NCI-H2081 (cell line): ENCODE measurements around the gene CHKB.

ENCODE experiments used
- DNase-seq, 2 experiments: peaks; one replicate each; lab custom pipeline; 2025; lab: John Stamatoyannopoulos, UW

Gene CHKB

DNA sequence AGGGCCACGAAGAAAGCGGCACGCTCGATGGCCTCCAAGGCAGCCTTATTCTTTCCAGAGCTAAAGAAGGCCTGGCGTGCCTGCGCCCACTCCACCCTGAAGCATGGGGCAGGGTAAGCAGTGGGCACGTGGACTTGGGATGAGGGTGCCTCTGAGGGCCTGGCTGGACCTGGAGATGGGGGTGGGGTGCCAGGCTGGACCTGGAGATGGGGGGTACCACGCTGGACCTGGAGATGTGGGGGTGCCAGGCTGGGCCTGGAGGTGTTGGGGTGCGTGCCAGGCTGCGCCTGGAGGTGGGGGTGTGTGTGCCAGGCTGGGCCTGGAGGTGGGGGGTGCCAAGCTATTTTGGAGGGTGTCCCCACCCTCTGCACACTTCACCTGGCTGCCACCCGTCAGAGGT lies 9.7 kb downstream of the CHKB start:
- no peak for DNase-seq

DNA sequence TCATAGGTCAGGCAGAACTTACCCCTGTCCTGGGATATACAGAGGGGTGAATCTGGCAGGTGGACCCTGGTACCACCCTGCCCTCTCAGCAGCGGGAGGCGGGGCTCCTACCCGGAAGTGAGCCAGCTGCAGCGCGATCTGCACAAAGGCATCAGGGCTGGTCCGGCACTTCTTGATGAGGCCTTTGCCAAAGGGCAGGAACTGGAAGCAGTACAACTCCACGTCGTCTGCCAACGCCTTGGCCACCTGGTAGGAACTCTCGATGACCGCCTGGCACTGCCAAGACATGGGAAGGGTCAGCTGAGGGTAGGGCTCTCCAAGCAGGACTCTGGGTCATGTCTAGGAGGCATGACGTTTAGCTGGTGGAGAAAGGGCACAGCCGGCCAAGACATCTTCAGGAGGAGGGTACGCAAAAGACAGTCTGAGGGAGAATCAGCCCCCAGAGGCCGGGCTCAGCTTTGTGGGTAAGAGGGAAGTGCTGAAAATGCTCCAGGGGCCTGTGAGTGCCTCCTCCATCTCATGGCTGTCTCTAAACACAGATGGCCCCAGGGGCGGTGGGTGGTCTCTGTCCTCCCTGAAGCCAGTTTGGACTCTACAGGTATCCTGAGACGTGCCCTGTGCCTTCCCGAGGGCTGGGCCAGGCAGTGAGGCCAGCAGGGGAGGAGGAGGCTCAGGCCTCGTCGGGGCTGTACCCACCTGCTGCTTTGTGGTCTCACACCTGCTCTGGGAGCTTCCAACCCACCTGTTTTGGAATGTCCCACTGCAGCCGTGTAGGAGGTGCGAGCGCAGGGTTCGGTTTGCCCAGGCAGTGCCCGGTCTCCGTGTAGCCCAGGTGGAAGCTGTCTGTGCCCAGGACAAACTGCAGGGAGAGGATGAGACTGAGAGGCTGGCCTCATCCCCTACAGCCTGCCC lies 11.1 kb downstream of the CHKB start:
- DNase-seq, result no peak

DNA sequence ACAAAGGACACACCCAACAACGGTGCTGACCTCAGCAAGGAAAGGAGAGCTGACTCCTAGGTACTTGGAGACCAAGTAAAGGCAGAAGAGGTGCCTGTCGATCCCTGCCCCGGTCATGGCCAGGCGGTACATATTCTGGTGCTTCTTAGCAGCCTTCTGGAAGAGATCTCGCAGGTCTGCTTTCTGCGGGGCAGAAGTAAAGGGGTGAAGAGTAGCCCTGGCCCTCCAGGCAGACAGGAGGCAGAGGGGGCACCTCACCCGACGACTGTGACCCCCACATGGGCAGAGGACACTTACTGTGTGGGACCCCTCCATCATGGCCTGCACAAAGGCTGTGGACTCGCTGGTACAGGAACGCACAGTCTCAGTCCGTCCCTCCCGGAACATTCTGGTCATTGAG lies 11.8 kb downstream of the CHKB start:
- DNase-seq, result no peak

DNA sequence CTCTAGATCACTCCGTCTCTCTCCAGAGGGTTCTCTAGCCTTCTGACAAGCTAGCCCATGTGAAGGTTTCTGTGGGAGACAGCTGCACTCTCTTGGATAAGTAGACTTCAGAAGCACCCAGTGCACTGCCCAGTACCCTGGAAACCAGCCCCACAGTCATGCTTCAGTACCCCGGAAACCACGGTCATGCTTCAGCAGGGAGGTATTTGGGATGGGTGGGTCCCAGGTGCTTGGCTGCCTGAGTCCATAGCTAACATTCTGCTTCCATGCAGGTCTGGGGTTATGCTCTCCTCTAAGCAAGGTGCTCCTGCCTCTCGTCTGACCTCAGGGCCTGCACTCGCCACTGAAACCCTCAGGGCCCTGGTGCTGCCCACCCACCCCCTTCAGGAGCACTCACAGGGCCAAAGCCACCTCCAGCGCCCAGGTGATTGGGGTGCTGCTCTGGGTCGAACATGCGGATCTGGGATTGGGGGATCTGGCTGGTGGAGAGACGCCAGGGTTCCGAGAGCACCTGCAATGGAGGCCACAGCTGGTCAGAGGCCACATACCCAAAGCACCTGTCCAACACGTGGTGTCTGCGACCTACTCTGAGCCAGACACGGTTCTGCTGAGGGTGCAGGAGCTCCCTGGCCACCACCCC lies 12.6 kb downstream of the CHKB start:
- DNase-seq, result no peak

DNA sequence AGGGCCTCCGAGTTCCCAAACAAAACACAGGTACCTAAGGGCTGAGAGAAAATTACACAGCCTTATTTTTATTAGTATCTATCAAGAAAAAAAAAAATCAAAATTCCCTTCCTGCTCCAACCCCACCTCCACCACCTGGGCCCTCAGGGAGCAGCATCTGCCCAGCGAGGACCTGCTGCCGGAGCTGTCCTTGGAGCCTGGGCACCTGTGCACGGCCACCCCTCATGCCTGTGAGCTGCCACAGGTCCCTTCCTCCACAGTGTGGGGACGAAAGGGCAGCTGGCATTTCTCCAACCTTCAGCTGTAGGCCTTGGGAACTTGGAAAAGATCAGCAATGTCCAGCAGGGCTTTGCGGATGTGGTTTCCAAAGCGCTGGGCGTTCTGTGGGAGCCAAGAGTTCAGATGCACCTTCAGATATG lies 13.6 kb downstream of the CHKB start:
- no peak for DNase-seq

DNA sequence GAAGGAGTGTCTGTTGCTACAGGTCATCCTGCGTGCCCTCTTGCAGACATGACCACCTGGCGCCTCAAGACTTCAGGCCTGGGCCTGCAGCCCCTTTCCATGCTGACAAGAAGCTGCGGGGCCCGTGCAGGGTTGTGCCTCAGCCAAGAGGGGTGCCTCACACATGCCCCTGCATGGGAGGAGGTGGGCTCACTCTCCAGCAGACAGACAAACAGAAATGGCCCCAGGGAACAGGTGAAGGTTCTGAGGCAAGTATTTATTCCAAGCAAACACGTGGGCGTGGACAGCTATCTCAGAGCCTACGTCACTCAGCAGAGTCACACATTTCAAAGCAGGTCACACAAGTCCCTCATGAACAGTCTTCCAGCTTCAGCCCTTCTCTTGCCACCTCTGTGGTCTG lies 14.0 kb downstream of the CHKB start:
- DNase-seq, result no peak

DNA sequence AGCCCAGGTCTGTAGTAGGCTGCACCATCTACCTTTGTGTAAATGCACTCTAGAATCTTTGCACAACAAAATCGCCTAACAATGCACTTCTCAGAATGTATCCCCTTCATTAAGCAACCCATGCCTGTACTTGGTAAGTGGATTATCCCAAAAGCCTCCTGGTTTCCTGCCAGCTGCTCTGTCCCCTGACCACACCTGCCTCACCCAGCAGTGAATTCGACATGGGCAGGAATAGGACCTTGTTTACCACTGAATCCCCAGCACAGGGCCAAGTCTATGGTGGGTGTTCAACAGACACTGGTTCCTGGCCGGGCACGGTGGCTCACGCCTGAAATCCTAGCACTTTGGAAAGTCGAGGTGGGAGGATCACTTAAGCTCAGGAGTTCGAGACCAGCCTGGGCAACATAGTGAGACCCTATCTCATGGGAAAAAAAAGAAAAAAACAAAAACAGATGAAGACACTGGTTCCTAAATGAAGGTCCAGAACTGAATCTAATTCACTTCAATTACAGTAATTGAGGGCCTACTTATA lies 14.9 kb downstream of the CHKB start:
- no peak for DNase-seq

DNA sequence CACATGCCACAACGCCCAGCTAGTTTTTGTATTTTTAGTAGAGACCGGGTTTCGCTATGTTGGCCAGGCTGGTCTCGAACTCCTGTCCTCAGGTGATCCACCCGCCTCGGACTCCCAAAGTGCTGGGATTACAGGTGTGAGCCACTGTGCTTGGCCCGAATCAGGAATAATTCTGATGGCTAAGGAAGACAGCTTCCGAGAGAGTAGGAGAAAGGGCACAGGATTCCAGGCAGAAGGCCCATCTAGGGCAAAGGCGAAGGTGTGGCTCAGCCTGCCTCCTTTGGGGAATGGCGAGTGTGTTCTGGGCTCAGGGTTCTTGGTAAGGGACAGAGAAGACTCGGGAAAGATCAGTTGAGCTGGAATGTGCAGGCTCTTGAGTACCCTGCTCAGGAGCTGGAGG lies 18.4 kb downstream of the CHKB start:
- no peak for DNase-seq

DNA sequence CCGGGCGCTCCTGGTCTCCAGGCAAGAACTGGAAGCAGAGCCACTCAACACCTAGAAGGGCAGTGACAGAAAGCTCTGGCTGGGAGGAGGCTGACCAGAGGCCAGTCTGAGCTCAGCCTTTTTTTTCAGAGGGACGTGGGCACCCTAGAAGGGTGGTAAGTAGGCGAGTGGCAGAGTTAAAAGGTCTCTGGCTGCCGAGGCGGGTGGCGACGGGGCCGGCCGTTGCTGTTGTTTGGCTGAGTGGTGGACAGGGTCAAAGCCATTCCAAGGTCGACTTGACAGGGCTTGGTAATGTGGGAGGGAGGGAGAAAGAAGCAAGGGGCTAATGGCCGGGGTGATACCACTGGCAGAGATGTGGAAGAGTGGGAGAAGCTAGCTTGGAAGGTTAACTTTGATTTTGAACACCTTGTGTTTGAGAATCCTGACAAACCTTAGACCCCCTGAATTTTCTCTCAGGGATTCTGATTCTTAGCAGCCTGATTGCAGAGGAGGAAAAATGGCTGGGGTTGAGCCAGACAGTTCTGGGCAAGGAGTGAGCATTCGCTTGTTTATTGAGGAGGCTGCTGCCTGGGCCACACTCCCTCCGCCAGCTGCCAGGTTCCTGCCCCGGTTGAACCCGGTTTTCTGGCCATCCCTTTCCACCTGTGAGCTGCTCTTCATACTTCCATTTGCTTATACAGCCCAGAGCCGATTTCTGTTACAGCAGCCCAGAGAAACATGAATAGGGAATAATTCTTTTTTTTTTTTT lies 19.1 kb downstream of the CHKB start:
- DNase-seq, result no peak

DNA sequence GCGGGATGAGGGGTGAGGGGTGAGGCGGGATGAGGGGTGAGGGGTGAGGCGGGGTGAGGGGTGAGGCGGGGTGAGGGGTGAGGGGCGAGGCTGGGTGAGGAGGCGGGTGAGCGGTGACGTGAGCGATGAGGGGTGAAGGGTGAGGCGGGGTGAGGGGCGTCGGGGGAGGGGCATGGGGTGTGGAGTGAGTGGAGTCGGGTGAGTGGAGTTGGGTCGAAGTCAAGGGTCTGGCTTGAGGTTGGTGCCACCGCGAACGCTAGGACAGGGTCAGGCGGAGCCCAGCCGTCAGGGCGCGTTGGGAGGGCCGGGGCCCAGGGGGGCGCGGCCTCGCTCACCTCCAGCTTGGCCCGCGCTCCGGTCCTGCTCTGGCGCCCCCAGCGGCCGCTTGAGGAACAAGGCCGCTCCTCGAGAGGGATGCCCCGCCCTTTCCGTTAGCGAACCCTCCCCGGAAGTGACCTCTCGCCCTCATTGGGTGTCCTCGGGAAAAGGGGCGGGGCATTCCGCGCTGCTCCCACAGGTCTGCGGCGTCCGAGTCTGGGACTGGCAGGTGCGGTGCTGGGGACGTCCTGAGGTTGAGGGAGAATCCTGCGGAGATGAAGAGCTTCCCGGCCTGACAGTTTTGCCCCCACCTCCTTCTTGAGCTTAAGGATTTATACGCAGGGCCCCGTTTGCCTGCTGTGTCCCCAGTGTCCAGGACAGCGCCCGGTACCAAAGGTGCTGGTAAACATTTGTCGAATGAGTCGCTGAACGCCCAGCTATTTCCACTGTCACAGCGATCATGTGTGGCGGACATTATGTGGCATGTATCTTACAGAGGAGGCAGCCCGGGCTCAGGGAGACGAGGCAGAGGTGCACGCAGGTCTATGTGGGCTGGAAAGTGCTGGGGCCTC lies 19.9 kb downstream of the CHKB start, which contains the start of gene SYCE3:
SYCE3 (minus strand) TSS at position 397 of the 890 bp plus-strand sequence. CDS start 6,514 bp downstream, outside the sequence.
- DNase-seq, result peak; percentile 90 to 94

DNA sequence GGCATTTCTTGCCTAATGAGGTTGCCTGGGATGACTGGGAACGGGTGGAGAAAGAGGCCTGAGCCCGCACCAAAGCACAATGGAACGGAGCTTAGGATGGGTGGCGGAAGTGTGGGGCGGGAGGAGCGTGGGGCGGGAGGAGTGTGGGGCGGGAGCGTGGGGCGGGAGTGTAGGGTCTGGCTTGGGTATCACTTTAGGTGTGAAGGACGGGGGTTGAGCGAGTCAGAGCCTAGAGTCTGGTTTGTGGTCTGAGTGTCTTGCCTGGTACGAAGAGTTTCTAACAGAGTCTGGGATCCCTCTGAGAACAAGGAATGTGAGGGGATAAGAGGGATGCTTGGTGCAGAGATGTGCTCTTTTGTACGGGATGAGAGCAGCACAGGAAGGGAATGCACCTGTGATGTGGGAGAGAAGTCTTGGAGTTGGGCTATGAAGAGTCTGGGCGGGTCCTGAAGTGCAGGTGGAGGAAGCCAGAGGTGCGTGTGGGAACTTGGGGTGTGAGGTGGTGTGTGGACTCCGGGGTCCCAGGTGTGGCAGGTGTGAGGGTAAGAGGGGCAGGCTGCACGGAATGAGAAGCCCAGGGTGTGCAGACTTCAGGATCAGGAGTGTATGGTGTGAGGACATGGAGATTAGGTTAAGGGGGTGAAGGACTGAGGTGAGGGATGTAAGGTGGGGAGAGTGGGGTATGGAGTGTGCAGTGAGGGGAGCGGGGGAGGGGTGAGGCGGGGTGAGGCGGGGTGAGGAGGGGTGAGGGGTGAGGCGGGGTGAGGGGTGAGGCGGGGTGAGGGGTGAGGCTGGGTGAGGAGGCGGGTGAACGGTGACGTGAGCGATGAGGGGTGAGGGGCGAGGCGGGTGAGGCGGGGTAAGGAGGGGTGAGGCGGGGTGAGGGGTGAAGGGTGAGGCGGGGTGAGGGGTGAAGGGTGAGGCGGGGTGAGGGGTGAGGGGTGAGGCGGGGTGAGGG lies 21.0 kb downstream of the CHKB start:
- DNase-seq, result no peak

DNA sequence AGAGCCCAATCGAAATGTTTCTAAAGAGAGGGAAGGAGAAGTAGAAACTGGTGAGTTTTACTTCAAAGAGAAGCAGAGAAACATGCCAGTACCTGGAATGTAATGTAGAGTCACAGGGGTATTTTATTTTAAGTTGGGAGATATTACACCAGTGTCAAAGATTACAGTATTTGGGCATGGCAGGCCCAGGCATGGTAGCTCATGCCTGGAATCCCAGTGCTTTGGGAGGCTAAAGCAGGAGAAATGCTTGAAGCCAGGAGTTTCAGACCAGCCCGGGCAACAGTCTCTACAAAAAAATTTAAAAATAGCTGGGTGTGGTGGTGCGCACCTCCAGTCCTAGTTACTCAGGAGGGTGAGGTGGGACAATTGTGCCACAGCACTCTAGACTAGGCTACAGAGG lies 22.6 kb downstream of the CHKB start:
- DNase-seq, result no peak

DNA sequence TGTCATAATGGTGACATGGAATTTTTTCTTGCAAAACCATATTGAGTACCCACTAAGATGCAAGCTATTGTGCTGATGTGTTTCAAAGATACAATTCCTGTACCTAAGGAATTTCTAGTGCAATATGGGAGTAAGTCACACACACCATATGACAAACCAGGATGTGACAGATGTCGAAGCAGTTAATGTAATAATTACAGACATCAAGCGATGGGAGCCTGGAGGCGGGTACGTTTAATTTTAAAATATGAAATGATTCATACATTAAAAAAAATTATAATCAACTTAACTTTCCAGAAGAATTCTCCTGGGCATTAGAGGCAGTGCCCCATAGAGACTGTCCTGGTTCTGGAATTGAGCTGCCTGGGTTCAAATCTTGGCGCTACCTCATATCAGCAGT lies 25.9 kb downstream of the CHKB start:
- no peak for DNase-seq

DNA sequence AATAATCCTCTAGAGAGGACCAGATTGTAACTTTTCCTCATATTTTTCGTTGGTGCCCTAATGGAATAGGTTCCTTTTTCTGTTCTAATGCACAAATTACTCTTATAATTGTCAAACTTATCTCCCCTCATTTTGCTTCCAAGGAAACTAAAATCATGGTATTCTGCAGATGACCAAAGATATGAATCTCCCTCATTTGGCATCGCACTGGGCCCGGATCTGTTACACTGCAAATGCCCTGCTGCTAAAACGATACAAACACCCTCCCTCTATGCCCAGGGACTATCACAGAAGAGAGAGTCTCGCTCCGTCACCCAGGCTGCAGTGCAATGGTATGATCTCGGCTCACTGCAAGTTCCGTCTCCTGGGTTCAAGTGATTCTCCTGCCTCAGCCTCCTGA lies 29.3 kb downstream of the CHKB start:
- no peak for DNase-seq

DNA sequence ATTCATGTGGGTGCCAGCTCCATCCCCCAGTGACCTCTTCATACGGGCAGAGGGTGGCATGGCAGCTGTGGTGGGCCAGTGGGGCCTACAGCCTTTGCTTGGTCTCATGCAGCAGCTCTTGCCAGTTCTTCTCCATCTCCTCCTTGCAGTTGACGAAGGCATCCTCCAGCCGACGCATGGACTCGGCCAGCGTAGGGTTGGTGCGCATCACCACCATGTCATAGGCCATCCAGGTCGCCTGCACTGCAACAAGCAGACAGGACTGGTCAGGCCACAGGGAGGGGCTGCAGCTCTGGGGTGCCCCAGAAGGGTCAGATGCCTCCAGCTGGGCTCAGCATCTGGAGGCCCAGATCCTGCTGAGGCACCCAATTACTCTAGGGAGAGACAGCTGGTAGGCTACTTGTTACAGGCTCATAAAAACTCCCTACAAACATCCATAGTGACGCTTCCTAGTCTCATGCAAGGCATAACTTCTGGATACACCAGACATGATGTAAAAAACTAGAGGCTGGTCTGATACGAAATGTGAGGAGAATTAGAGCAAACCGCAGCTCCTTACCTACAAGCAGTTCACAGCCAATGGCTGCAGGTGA lies 31.4 kb downstream of the CHKB start:
- DNase-seq, result no peak

DNA sequence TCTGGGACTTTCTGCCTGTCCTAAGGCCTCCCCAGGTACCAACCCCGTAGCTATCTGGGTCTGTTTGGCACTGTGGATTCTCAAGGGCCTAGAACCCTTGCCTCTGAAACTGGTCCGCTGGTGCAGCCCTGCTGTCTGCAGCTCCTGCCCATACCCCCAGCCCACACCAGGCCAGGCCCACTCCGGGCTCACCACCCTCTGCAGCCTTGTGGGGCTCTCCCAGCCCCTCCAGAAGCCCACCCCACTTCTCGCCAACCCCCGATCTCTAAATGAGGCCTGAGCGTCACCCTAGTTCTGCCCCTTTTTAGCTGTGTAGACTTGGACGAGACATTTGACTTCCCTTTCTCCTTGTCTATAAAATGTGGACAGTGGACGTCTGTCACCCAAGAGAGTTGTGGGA lies 32.3 kb downstream of the CHKB start:
- DNase-seq, result no peak

DNA sequence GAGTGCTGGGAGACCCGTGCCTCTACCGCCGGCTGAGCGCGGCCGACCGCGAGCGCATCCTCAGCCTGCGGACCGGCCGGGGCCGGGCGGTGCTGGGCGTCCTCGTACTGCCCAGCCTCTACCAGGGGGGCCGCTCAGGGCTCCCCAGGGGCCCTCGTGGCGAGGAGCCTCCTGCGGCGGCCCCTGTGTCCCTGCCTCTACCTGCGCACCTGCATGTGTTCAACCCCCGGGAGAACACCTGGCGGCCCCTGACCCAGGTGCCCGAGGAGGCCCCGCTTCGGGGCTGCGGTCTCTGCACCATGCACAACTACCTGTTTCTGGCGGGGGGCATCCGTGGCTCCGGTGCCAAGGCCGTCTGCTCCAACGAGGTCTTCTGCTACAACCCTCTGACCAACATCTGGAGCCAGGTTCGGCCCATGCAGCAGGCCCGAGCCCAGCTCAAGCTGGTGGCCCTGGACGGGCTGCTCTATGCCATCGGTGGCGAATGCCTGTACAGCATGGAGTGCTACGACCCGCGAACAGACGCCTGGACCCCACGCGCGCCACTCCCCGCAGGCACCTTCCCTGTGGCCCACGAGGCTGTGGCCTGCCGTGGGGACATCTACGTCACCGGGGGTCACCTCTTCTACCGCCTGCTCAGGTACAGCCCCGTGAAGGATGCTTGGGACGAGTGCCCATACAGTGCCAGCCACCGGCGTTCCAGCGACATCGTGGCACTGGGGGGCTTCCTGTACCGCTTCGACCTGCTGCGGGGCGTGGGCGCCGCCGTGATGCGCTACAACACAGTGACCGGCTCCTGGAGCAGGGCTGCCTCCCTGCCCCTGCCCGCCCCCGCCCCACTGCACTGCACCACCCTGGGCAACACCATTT lies 33.5 kb downstream of the CHKB start:
- DNase-seq, result no peak

DNA sequence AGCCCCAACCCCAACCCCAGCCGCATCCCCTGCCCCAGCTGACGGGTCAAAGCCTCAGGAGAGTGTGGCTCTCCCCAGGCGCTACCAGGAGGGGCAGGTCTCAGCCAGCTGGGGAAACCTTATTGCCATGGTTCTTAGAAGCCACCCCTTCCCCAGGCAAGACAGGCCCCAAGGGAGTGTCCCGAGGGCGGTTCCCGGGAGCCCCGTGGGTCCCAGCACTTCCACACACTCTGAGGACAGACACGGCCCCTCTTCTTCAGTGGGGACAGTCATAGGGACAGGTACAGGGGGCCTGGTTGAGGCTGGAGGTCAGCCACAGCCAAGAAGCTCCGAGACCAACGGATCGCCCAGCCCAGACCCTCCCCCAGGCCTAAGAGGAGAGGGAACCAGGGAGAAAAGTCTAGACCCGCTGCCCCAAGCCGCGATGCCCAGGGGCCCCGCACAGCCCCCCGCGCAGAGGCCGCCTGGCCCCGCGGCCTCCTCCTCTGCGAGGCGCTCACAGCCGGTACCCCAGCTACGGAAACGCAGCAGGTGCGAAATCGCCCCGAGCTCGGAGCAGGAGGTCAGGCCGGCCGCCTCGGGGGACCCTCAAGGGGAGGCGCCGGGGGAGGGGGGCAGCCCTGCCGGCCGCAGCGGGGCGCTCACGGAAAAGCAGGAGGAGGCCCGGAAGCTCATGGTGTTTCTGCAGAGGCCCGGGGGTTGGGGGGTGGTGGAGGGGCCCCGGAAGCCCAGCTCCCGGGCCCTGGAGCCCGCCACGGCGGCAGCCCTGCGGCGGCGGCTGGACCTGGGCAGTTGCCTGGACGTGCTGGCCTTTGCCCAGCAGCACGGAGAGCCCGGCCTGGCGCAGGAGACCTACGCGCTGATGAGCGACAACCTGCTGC lies 34.4 kb downstream of the CHKB start:
- DNase-seq, result no peak
